Measurements from ENCODE around the gene CPED1.
"Not testable (repeated sequence)": the region's sequence is repeated elsewhere in the genome, so short reads cannot be mapped to it uniquely, and the experiment has no call there.

CPED1 gene

DNA sequence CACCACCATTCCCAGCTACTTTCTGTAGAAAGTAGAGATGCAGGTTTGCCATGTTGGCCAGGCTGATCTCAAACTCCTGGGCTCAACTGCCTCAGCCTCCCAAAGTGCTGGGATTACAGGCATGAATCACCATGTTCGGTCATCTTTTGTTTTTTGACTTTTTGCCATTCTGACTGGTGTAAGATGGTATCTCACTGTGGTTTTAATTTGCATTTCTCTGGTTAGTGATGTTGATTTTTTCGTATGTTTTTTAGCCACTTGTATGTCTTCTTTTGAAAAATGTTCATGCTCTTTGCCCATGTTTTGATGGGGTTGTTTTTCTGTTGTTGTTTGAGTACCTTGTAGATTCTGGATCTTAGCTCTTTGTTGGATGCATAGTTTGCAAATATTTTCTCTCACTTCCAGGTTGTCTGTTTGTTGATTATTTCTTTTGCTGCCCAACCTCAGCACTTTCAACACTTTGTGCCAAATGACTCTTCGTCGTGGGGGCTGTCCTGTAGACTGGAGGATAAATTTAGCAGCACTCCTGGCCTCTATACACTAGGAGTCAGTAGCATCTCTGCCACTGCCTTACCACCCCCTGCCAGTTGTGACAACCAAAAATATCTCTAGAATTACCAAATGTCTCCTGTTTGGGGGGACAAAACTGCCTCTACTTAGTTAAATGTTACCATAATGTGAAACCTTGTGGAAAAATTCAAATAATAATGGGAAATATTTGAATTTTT is 6.5 kb upstream of the CPED1 start:
- DNase-seq (ENCODE audit: low spot score) = no peak

DNA sequence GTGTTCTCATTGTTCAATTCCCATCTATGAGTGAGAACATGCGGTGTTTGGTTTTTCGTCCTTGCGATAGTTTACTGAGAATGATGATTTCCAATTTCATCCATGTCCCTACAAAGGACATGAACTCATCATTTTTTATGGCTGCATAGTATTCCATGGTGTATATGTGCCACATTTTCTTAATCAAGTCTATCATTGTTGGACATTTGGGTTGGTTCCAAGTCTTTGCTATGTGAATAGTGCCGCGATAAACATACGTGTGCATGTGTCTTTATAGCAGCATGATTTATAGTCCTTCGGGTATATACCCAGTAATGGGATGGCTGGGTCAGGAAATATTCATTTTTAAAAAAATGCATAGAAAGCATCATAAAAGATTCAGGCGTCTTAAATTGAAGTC is 4.9 kb upstream of the CPED1 start:
- not testable (repeated sequence) for DNase-seq (ENCODE audit: low spot score)

- no peak for DNase-seq (ENCODE audit: low spot score)
Observed at GRCh38 chr7:120984406-120984805, 4.1 kb upstream of the CPED1 start.

DNA sequence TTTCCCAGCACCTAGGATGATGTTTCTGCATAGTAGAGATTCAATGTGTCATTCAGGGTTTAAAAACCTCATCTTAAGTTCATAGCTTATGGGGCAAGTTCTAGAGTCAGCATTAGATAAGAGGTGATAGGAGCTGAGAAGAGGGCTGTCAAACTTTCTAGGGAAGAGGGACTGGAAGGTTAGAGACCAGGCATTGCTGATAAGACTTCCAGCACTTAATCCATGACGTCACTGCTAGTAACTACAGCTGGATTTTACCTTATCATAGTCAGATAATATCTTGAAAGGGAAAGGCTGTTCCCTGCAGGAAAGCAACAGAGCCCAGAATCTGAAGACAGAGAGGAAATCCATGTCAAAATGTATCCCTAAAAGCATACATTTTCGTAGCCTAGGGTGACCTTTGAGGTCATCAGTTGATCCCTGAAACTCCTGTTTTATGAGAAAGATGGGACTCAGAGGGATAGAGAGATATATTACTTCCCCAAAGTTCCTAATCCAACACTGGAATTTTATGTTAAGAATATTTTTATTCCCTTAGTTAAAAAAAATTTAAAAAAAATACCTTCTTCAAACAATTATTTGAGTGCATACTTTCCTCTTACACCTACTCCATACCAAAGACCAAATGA is 3.3 kb upstream of the CPED1 start:
- DNase-seq (ENCODE audit: low spot score) = no peak

- no peak for DNase-seq (ENCODE audit: low spot score)
Observed at GRCh38 chr7:120985839-120986238, 2.7 kb upstream of the CPED1 start.

DNA sequence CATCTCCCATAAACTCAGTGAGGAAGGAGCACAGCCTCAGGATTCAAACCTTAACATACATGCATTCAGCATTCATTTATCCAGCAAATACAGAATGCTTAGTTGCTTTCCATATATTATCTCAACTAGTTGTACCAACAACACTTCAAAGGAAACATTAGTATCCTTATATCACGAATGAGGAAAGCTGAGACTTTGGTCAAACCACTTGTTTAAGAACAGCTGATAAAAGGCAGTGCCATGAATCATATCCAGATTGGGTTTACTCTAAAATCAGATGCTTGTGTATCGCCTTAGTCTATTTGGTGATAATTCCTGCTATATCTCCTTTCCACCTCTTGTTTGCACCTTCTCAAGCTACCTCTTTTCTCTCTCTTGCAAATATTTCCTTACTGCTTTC is 1.9 kb upstream of the CPED1 start:
- DNase-seq (ENCODE audit: low spot score) = no peak

DNA sequence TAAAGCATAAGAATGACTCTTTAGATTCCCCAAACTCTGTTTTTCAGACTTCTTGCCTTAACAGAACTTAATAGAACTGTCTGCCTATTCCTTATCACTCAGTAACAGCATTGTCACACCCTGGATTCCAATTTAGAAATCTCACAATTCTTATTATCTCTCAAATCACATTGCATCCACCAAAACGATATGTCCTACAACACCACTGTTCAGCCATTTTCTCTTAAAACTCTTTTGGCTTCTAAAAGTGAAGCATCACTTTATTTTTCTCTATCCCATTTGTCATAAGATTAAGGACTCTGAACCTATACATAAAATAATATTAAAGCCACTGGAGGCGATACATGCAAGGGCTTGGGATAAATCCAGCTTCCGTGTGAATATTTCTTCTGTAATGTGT is 1.2 kb upstream of the CPED1 start:
- no peak for DNase-seq (ENCODE audit: low spot score)

GRCh38 chr7:120987683-120988590 is 574 bp upstream of the CPED1 start:
- DNase-seq (ENCODE audit: low spot score) = peak; percentile 91

- DNase-seq (ENCODE audit: low spot score) = no peak
Observed at GRCh38 chr7:120989257-120990220, 1.0 kb downstream of the CPED1 start.

- DNase-seq (ENCODE audit: low spot score) = no peak
Observed at GRCh38 chr7:120990468-120991118, 2.1 kb downstream of the CPED1 start.

- DNase-seq (ENCODE audit: low spot score) = no peak
Observed at GRCh38 chr7:120991161-120991560, 2.6 kb downstream of the CPED1 start.

DNA sequence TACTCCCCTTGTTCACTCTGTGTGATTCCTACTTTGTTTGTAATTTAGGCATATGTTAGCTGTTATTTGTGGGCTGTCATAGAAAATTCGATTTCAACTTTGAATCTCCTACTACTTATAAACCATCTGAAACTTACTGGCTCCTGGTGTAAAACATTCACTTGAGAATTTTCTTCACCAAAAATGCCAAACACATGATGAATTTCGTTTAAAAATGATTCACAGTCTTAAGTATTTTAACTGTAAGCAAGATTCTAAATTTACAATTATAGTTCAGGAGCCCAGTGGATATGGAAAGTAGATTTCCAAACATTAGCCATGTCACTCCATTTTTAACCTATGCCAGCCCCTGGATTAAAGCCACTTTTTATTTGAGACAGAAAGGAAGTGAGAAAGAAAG is 3.1 kb downstream of the CPED1 start:
- no peak for DNase-seq (ENCODE audit: low spot score)

- no peak for DNase-seq (ENCODE audit: low spot score)
Observed at GRCh38 chr7:120992272-120992964, 3.9 kb downstream of the CPED1 start.

GRCh38 chr7:120992965-120993494 is 4.5 kb downstream of the CPED1 start:
- DNase-seq (ENCODE audit: low spot score) = no peak

GRCh38 chr7:120993553-120994191 is 5.2 kb downstream of the CPED1 start:
- no peak for DNase-seq (ENCODE audit: low spot score)

GRCh38 chr7:120994512-120995410 is 6.2 kb downstream of the CPED1 start:
- DNase-seq (ENCODE audit: low spot score) = no peak

DNA sequence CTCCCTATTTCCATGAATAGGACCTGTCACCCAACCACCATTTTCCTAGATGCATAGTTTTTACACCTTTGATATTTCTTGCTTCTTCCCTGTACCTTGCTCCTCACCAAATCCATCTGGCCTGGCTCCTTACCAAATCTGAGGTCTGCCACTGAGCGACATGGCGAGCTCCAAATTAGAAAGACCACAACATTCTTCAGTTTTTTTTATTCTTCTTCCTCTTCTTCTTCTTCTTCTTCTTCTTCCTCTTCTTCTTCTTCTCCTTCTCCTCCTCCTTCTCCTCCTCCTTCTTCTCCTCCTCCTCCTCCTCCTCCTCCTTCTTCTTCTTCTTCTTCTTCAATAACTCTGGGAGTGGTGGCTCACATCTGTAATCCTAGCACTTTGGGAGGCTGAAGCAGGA is 7.1 kb downstream of the CPED1 start:
- DNase-seq (ENCODE audit: low spot score) = no peak

DNA sequence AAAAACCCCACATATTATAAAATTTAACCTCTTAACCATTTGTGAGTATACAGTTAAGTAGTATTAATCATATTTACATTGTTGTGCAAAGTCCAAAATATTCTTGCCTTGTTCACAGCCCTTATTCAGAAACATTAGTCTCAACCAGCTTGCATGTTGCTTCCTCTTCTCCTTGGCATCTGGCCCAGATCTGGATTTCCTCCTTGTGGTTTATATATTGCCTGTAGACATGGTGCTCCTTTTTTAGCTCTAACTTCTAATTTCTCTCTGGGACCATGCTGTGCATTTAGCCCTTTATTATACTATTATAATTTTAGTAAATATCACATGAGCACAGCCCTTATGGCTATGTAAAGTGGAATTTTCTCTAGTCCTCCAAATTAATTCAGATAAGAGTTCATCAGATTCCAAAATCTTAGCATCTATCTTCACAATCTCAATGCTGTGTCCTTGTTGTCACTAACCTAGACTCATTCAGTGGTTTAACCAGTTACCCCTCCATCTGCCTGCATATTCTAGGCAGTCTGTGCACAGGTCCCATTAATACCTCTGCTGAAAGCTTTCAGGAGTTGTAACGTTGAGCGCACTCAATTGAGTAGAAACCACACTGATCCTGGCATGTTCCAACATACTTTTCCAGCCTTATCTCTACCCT is 7.9 kb downstream of the CPED1 start:
- DNase-seq (ENCODE audit: low spot score) = peak; percentile 81
